Measurements from ENCODE around the gene ACSM6.
A peak's percentile ranks its signal among the peaks of the same experiment; 100 is the strongest.

The ACSM6 gene

GRCh38 chr10:95248989-95249388 lies 55.0 kb downstream of the ACSM6 start:
- no peak for TF ChIP-seq CTCF (IDR thresholded peaks at IDR 0.05; ENCODE audit: poor library complexity, severe bottlenecking)

GRCh38 chr10:95249467-95249866 lies 55.4 kb downstream of the ACSM6 start:
- H3K9me3 ChIP-seq (ENCODE audit: severe bottlenecking): no peaks in the 10 kb centered on the region
- DNase-seq (ENCODE audit: low spot score) (no peak), ATAC-seq (ENCODE audit: low read depth) (no peak)
- H3K27ac ChIP-seq (ENCODE audit: poor library complexity, severe bottlenecking): peak overlapping the region; percentile 86
- peaks cover 74% of the 10 kb centered on the region for H3K36me3 ChIP-seq (ENCODE audit: low read depth)
- TF ChIP-seq CTCF (IDR thresholded peaks at IDR 0.05; ENCODE audit: poor library complexity, severe bottlenecking): no peak
- peaks cover 22% of the 10 kb centered on the region for H3K4me1 ChIP-seq (ENCODE audit: insufficient read depth, poor library complexity, severe bottlenecking)
- no peaks in the 10 kb centered on the region for H3K27me3 ChIP-seq (ENCODE audit: insufficient read depth, poor library complexity, severe bottlenecking)
- no peak overlapping the region for H3K4me3 ChIP-seq (ENCODE audit: severe bottlenecking)

More at GRCh38 chr10:95248989-95249388, 55.0 kb downstream of the ACSM6 start:
- no peak for DNase-seq (ENCODE audit: low spot score)
- H3K9me3 ChIP-seq (ENCODE audit: severe bottlenecking): no peaks in the 10 kb centered on the region
- H3K4me1 ChIP-seq (ENCODE audit: insufficient read depth, poor library complexity, severe bottlenecking): peaks cover 22% of the 10 kb centered on the region
- H3K27ac ChIP-seq (ENCODE audit: poor library complexity, severe bottlenecking): peak overlapping the region; percentile 86
- no peak overlapping the region for H3K4me3 ChIP-seq (ENCODE audit: severe bottlenecking)
- no peak for ATAC-seq (ENCODE audit: low read depth)
- H3K27me3 ChIP-seq (ENCODE audit: insufficient read depth, poor library complexity, severe bottlenecking): no peaks in the 10 kb centered on the region
- H3K36me3 ChIP-seq (ENCODE audit: low read depth): peaks cover 74% of the 10 kb centered on the region

GRCh38 chr10:95250856-95251255 lies 56.8 kb downstream of the ACSM6 start:
- ATAC-seq (ENCODE audit: low read depth) (no peak), DNase-seq (ENCODE audit: low spot score) (no peak)
- H3K9me3 ChIP-seq (ENCODE audit: severe bottlenecking): no peaks in the 10 kb centered on the region
- no peak overlapping the region for H3K27ac ChIP-seq (ENCODE audit: poor library complexity, severe bottlenecking)
- TF ChIP-seq CTCF (IDR thresholded peaks at IDR 0.05; ENCODE audit: poor library complexity, severe bottlenecking): no peak
- no peak overlapping the region for H3K4me3 ChIP-seq (ENCODE audit: severe bottlenecking)
- H3K4me1 ChIP-seq (ENCODE audit: insufficient read depth, poor library complexity, severe bottlenecking): peaks cover 31% of the 10 kb centered on the region
- peaks cover 74% of the 10 kb centered on the region for H3K36me3 ChIP-seq (ENCODE audit: low read depth)
- H3K27me3 ChIP-seq (ENCODE audit: insufficient read depth, poor library complexity, severe bottlenecking): no peaks in the 10 kb centered on the region

- no peak for TF ChIP-seq CTCF (IDR thresholded peaks at IDR 0.05; ENCODE audit: poor library complexity, severe bottlenecking)
- Histone ChIP-seq H3K9me3 (ENCODE audit: severe bottlenecking) (no peaks in the 10 kb centered on the region), H3K27ac (ENCODE audit: poor library complexity, severe bottlenecking) (no peak overlapping the region), H3K4me3 (ENCODE audit: severe bottlenecking) (no peak overlapping the region), H3K27me3 (ENCODE audit: insufficient read depth, poor library complexity, severe bottlenecking) (no peaks in the 10 kb centered on the region), H3K36me3 (ENCODE audit: low read depth) (peaks cover 76% of the 10 kb centered on the region), H3K4me1 (ENCODE audit: insufficient read depth, poor library complexity, severe bottlenecking) (peaks cover 17% of the 10 kb centered on the region)
- DNase-seq (ENCODE audit: low spot score) (no peak), ATAC-seq (ENCODE audit: low read depth) (no peak)
Observed at GRCh38 chr10:95253007-95253406, 59.0 kb downstream of the ACSM6 start.

- no peak for TF ChIP-seq CTCF (IDR thresholded peaks at IDR 0.05; ENCODE audit: poor library complexity, severe bottlenecking)
- H3K27ac ChIP-seq (ENCODE audit: poor library complexity, severe bottlenecking): no peak overlapping the region
- peaks cover 76% of the 10 kb centered on the region for H3K36me3 ChIP-seq (ENCODE audit: low read depth)
- no peak overlapping the region for H3K4me3 ChIP-seq (ENCODE audit: severe bottlenecking)
- H3K4me1 ChIP-seq (ENCODE audit: insufficient read depth, poor library complexity, severe bottlenecking): peaks cover 10% of the 10 kb centered on the region
- DNase-seq (ENCODE audit: low spot score): no peak
- no peaks in the 10 kb centered on the region for H3K9me3 ChIP-seq (ENCODE audit: severe bottlenecking)
- no peak for ATAC-seq (ENCODE audit: low read depth)
- H3K27me3 ChIP-seq (ENCODE audit: insufficient read depth, poor library complexity, severe bottlenecking): no peaks in the 10 kb centered on the region
Observed at GRCh38 chr10:95253686-95254085, 59.6 kb downstream of the ACSM6 start.
